Psoas muscle (tissue), 8 donors: Measurements from ENCODE around the gene PPP4C. TPM values are rescaled to one million over a fixed set of nuclear protein-coding genes. Genes with fewer than 3 reads are reported as not detected.

Source experiments
- ATAC-seq, 4 donors: fragments of 200-7000 bp; cut with Tn5 transposase; one replicate each; pipeline ENCODE4 v1.9.1; 2020; ENCODE audit warnings: moderate library complexity in 3 of 4, mild to moderate bottlenecking in 2 of 4
- DNase-seq, 2 donors: peaks; one replicate each; pipeline ENCODE4 v3.0.0-alpha.2; 2020
- H3K27ac ChIP-seq: fragments of 200-600 bp; one replicate; pipeline ENCODE4 v1.8.0; 2022
- H3K27me3 ChIP-seq, 3 donors: fragments of 200-600 bp in 1 of 3; one replicate each; pipeline versions ENCODE4 v1.6.1 to v1.8.0; 2013 to 2022; ENCODE audit warnings: low read length in 2 of 3, mild to moderate bottlenecking in 2 of 3, moderate library complexity in 1 of 3; ENCODE audit not compliant: insufficient read depth in 3 of 3
- H3K36me3 ChIP-seq, 2 donors: fragments of 200-600 bp in 1 of 2; one replicate each; pipeline versions ENCODE4 v1.6.1 to v1.8.0; 2013 to 2022; ENCODE audit warnings: low read depth in 1 of 2, mild to moderate bottlenecking in 1 of 2, moderate library complexity in 1 of 2; ENCODE audit not compliant: insufficient read depth in 1 of 2
- H3K4me1 ChIP-seq: fragments of 200-600 bp; one replicate; pipeline ENCODE4 v1.8.0; 2022
- H3K4me3 ChIP-seq: fragments of 200-600 bp; one replicate; pipeline ENCODE4 v1.8.0; 2022; ENCODE audit warnings: mild to moderate bottlenecking
- H3K9me3 ChIP-seq: fragments of 200-600 bp; one replicate; pipeline ENCODE4 v1.8.0; 2022
- WGBS, 3 donors: extraction: QIAGEN DNeasy Blood & Tissue Kit; methylation state at CpG; one replicate each; pipeline versions ENCODE4 v1.1.6 to v1.1.7; 2013; 5-methylcytosine and 5-hydroxymethylcytosine counted together
- intact Hi-C, 2 donors: fragments of 100-400 bp; cut with DNase I; formaldehyde crosslinking; loops; one replicate each; pipeline versions ENCODE4 v1.11.0 to v1.14.2; 2022
- polyA plus RNA-seq, 3 donors: library from polyadenylated mRNA; stranded (reverse); fragments of 200-250 nt; gene quantifications; one replicate each; pipeline ENCODE4 v1.2.3, GENCODE V29; 2013
- total RNA-seq, 4 donors: library from RNA; stranded (reverse); fragmentation: NEBNext Ultra II Directional in 2 of 4; extraction: Animal tissue kit (Norgen Biotek cat#: 25700) in 2 of 4; gene quantifications; one replicate each; pipeline versions ENCODE4 v1.2.1 to v1.2.4, GENCODE V29; 2021 to 2023
- TF ChIP-seq, protein P1 (sequence below): fragments of 200-600 bp; IDR thresholded peaks from one replicate; pipeline ENCODE4 v1.8.0; 2022; ENCODE audit warnings: antibody characterized with exemption
- donor health status: healthy with polysubstance abuse.
- donor health status: DM: no; HTN: no; CAD: no; lungs with moderate emphysema.
- donor health status: Bipolar disorder and iron deficiency.
- donor health status: healthy.
- donor health status: DM: yes; HTN: yes; CAD: no.
- donor health status: DM: no; HTN: no; CAD: no.
- donor health status: DM: no; HTN: no; CAD: no.
- donor health status: DM: yes; HTN: yes; CAD: no.

The PPP4C gene
- total and polyA plus RNA-seq, 7 donors, result 38.1 to 172 (median 64.5) TPM

DNA sequence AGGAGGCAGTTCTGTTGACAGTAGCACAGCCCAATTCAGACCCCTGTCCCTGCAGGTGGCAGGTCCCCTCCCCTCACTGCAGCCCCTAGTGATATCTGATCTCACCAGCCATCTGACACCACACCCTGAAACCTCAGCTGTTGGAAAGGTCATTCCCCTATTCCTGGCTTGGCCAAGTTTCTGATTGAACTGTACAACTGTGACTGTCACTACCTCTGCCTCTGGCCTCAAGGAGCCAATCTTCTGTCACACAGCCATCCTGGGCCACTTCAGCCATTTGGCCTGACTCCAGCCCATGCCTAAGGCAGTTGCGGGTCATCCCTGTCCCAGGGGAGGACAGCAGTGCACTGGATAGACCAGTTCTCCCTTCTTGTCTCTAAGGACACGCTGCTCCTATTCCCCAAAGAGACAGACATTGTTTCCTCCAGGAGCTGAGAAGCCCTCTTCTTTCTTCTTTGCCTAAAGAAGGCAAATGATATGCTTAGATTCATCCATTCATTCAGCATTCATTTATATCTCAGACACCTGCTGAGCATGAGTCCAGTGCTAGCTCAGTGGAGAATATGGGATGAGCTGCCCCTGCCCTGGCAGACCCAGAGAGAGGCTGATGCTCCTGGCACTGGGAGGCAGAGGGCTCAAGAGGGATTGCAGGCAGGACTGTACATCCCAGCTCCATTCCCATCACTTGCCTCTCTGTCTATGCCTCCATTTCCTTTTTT lies 14.8 kb upstream of the PPP4C start:
- H3K4me3 ChIP-seq, result peak overlapping the region; percentile 13
- peak; percentile 73 to 91 for DNase-seq
- peak; percentile 33 to 60 (median 38) for ATAC-seq
- H3K27ac ChIP-seq, result peak overlapping the region; percentile 99
- H3K4me1 ChIP-seq, result peaks cover 31% of the 10 kb centered on the region
- TF ChIP-seq, protein P1, sequence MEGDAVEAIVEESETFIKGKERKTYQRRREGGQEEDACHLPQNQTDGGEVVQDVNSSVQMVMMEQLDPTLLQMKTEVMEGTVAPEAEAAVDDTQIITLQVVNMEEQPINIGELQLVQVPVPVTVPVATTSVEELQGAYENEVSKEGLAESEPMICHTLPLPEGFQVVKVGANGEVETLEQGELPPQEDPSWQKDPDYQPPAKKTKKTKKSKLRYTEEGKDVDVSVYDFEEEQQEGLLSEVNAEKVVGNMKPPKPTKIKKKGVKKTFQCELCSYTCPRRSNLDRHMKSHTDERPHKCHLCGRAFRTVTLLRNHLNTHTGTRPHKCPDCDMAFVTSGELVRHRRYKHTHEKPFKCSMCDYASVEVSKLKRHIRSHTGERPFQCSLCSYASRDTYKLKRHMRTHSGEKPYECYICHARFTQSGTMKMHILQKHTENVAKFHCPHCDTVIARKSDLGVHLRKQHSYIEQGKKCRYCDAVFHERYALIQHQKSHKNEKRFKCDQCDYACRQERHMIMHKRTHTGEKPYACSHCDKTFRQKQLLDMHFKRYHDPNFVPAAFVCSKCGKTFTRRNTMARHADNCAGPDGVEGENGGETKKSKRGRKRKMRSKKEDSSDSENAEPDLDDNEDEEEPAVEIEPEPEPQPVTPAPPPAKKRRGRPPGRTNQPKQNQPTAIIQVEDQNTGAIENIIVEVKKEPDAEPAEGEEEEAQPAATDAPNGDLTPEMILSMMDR, result no peak
- H3K36me3 ChIP-seq, result no peaks in the 10 kb centered on the region
- WGBS, 3 donors, result 18 to 26% (median 26%) methylated on average over 2 of the region's 2 CpGs
- H3K9me3 ChIP-seq, result no peaks in the 10 kb centered on the region
- intact Hi-C loops, result loop anchor here in 1 of 2 donors (10.0 kb wide), 1 partner anchor 64 kb away; the partner anchor contains the start of gene MAPK3
- no peaks in the 10 kb centered on the region for H3K27me3 ChIP-seq

DNA sequence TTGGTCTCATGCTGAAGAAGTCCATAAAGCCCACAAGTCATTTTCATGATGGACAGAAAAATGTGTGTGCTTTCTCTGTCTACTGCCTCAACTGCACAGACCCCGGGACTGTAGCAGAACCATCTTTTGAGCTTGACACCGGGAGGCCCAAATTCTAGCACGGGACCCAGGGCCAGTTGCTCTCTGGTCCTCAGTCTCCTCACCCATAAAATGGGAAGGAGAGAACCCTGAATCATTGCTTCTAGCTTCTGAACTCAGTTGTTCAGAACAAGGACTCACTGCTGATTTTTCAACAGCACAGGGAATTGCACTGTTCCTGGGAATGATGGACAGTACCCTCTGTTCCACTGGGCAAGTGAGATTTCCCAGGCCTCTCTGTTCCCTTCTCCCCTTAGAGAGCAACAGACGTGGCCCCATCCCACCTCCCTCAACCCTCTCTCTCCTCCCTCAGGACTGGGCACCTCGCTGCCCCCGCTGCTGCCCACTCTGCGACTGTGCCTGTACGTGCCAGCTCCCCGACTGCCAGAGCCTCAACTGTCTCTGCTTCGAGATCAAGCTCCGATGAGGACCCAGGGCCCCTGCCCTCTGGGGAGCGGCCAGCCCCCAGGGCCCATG lies 12.4 kb upstream of the PPP4C start:
- WGBS, 3 donors, result 26 to 30% (median 28%) methylated on average over 12 of the region's 12 CpGs
- H3K27ac ChIP-seq, result peak overlapping the region; percentile 99
- no peak for DNase-seq
- H3K27me3 ChIP-seq, result no peaks in the 10 kb centered on the region
- H3K4me1 ChIP-seq, result peaks cover 48% of the 10 kb centered on the region
- ATAC-seq, result peak in 1 of 4 donors; percentile 0
- intact Hi-C loops, result loop anchor here in 1 of 2 donors (10.0 kb wide), 1 partner anchor 61 kb away; the partner anchor contains the start of gene MAPK3
- peaks cover 0 to 20% of the 10 kb centered on the region in 2 donors for H3K36me3 ChIP-seq
- H3K9me3 ChIP-seq, result no peaks in the 10 kb centered on the region
- peak overlapping the region; percentile 91 for H3K4me3 ChIP-seq
- TF ChIP-seq, protein P1, result no peak

DNA sequence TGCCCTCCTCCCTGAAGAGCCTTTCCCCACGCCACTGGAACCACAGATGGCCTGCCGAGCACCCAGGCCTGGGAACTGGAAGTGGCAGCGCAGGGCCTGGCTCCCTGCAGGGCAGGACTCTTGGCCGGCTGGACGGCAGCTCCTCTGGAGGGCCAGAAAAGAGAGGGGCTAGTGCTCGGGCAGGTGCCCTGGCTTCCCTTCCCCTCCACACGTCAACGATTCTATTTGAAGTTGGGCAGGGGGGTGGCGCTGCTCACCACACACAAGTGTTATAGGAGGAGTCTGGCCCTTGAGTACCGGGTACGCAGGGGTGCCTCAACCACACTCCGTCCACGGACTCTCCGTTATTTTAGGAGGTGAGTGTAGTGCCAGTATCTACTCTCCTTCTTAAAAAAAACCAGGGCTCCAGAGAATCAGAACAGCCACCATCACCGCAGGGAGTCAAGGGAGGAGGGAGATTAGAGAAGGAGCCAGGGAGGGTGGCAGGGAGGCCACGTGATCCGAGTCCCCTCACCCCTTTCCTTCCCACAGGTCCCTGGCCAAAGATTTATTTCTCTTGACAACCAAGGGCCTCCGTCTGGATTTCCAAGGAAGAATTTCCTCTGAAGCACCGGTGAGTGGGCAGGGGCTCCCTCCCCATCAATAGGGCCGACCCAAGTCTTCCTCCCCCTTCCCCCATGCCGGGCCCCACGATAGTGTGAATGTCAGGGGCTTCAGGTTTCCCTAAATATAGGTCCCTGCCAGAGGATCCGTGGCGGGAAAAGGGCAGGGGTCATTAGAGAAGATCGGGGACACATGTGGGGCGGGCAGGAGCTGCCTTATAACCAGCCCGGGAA lies 11.7 kb upstream of the PPP4C start:
- intact Hi-C loops, result loop anchor here in 1 of 2 donors (10.0 kb wide), 1 partner anchor 61 kb away; the partner anchor contains the start of gene MAPK3
- no peaks in the 10 kb centered on the region for H3K9me3 ChIP-seq
- no peaks in the 10 kb centered on the region for H3K27me3 ChIP-seq
- WGBS, 3 donors, result 2 to 4% (median 3%) methylated on average over 27 of the region's 27 CpGs
- peak overlapping the region; percentile 99 for H3K27ac ChIP-seq
- H3K4me3 ChIP-seq, result peak overlapping the region; percentile 91
- H3K4me1 ChIP-seq, result peaks cover 55% of the 10 kb centered on the region
- ATAC-seq, result peak; percentile 48 to 60 (median 58)
- TF ChIP-seq, protein P1, result peak; percentile 45
- peaks cover 0 to 28% of the 10 kb centered on the region in 2 donors for H3K36me3 ChIP-seq
- peak; percentile 81 to 92 for DNase-seq

DNA sequence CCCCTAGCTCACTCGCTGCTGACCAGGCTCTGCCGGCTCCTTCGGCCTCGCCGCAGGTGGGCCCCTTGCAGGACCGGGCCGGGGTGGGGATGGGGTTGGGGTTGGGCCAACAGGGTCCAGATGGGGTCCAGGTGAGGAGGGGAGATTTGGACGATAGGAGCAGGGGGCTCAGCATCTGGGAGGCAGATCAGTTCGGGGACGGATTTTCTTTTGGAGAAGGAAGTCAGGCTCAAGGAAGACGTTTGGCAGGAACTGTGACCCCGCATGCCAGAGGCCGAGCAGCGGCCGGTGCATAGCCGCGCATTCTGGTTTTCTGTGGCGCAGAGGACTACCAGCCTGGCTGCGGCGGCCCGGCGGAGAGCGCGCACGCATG lies 11.1 kb upstream of the PPP4C start:
- H3K36me3 ChIP-seq, result peaks cover 3 to 34% of the 10 kb centered on the region in 2 donors
- peak overlapping the region; percentile 91 for H3K4me3 ChIP-seq
- H3K27ac ChIP-seq, result peak overlapping the region; percentile 99
- no peaks in the 10 kb centered on the region for H3K27me3 ChIP-seq
- no peaks in the 10 kb centered on the region for H3K9me3 ChIP-seq
- TF ChIP-seq, protein P1, result no peak
- intact Hi-C loops, result loop anchor here in 1 of 2 donors (10.0 kb wide), 1 partner anchor 60 kb away; the partner anchor contains the start of gene MAPK3
- WGBS, 3 donors, result 0% methylated on average over 17 to 25 of the region's 25 CpGs
- DNase-seq (no peak), ATAC-seq (peak in 1 of 4 donors; percentile 2)
- H3K4me1 ChIP-seq, result peaks cover 61% of the 10 kb centered on the region
